ENCODE data around the gene CAPN9. TPM values are rescaled to one million over a fixed set of nuclear protein-coding genes. Genes with fewer than 3 reads are reported as not detected.

The CAPN9 gene
- total RNA-seq, 2 donors from 2014 or later: not detected

- Mint-ChIP-seq H3K4me3 (no peak overlapping the region), H3K4me1 (ENCODE audit: low read depth) (peaks cover 14% of the 10 kb centered on the region), H3K27ac (no peak overlapping the region), H3K36me3 (ENCODE audit: insufficient read depth in 2 of 2) (no peaks in the 10 kb centered on the region), H3K9me3 (no peaks in the 10 kb centered on the region), H3K27me3 (ENCODE audit: low read depth) (peaks cover 9% of the 10 kb centered on the region)
- no peak for DNase-seq
- no peak for ATAC-seq (replicated peaks in 1 of 2)
Measured at GRCh38 chr1:230745071-230745470, 2.1 kb upstream of the CAPN9 start.

- H3K9me3 Mint-ChIP-seq: no peaks in the 10 kb centered on the region
- peaks cover 14% of the 10 kb centered on the region for H3K4me1 Mint-ChIP-seq (ENCODE audit: low read depth)
- peaks cover 1% of the 10 kb centered on the region for H3K27me3 Mint-ChIP-seq (ENCODE audit: low read depth)
- DNase-seq (no peak), ATAC-seq (replicated peaks in 1 of 2) (no peak)
- H3K4me3 Mint-ChIP-seq: no peak overlapping the region
- no peak overlapping the region for H3K27ac Mint-ChIP-seq
- H3K36me3 Mint-ChIP-seq (ENCODE audit: insufficient read depth in 2 of 2): no peaks in the 10 kb centered on the region
Measured at GRCh38 chr1:230746617-230747016, 571 bp upstream of the CAPN9 start.

GRCh38 chr1:230747890-230748800 is 957 bp downstream of the CAPN9 start:
- Mint-ChIP-seq H3K27ac (no peak overlapping the region), H3K4me1 (ENCODE audit: low read depth) (peaks cover 14% of the 10 kb centered on the region), H3K4me3 (peak overlapping the region in 1 of 2 donors; percentile 45), H3K9me3 (no peaks in the 10 kb centered on the region), H3K27me3 (ENCODE audit: low read depth) (no peaks in the 10 kb centered on the region), H3K36me3 (ENCODE audit: insufficient read depth in 2 of 2) (no peaks in the 10 kb centered on the region)
- peak in 1 of 2 donors; percentile 54 for ATAC-seq (replicated peaks in 1 of 2)
- no peak for DNase-seq

GRCh38 chr1:230749150-230749549 is 2.0 kb downstream of the CAPN9 start:
- Mint-ChIP-seq H3K27ac (no peak overlapping the region), H3K4me1 (ENCODE audit: low read depth) (peaks cover 14% of the 10 kb centered on the region), H3K9me3 (no peaks in the 10 kb centered on the region), H3K27me3 (ENCODE audit: low read depth) (no peaks in the 10 kb centered on the region), H3K36me3 (ENCODE audit: insufficient read depth in 2 of 2) (no peaks in the 10 kb centered on the region), H3K4me3 (no peak overlapping the region)
- ATAC-seq (replicated peaks in 1 of 2) (no peak), DNase-seq (no peak)

GRCh38 chr1:230749635-230750034 is 2.4 kb downstream of the CAPN9 start:
- Mint-ChIP-seq H3K27me3 (ENCODE audit: low read depth) (no peaks in the 10 kb centered on the region), H3K36me3 (ENCODE audit: insufficient read depth in 2 of 2) (no peaks in the 10 kb centered on the region), H3K4me3 (no peak overlapping the region), H3K4me1 (ENCODE audit: low read depth) (peaks cover 14% of the 10 kb centered on the region), H3K9me3 (no peaks in the 10 kb centered on the region), H3K27ac (no peak overlapping the region)
- ATAC-seq (replicated peaks in 1 of 2): no peak
- DNase-seq: no peak

- ATAC-seq (replicated peaks in 1 of 2) (no peak), DNase-seq (no peak)
- Mint-ChIP-seq H3K27me3 (ENCODE audit: low read depth) (no peaks in the 10 kb centered on the region), H3K27ac (no peak overlapping the region), H3K4me3 (no peak overlapping the region), H3K9me3 (no peaks in the 10 kb centered on the region), H3K36me3 (ENCODE audit: insufficient read depth in 2 of 2) (no peaks in the 10 kb centered on the region), H3K4me1 (ENCODE audit: low read depth) (peaks cover 14% of the 10 kb centered on the region)
Measured at GRCh38 chr1:230750576-230750975, 3.4 kb downstream of the CAPN9 start.

GRCh38 chr1:230750986-230751625 is 3.9 kb downstream of the CAPN9 start:
- Mint-ChIP-seq H3K27ac (no peak overlapping the region), H3K36me3 (ENCODE audit: insufficient read depth in 2 of 2) (no peaks in the 10 kb centered on the region), H3K27me3 (ENCODE audit: low read depth) (no peaks in the 10 kb centered on the region), H3K4me1 (ENCODE audit: low read depth) (peaks cover 14% of the 10 kb centered on the region), H3K9me3 (no peaks in the 10 kb centered on the region), H3K4me3 (no peak overlapping the region)
- DNase-seq (no peak), ATAC-seq (replicated peaks in 1 of 2) (no peak)

GRCh38 chr1:230752407-230752806 is 5.2 kb downstream of the CAPN9 start:
- H3K4me1 Mint-ChIP-seq (ENCODE audit: low read depth): peaks cover 11% of the 10 kb centered on the region
- H3K9me3 Mint-ChIP-seq: no peaks in the 10 kb centered on the region
- H3K27me3 Mint-ChIP-seq (ENCODE audit: low read depth): peaks cover 6% of the 10 kb centered on the region
- no peak overlapping the region for H3K27ac Mint-ChIP-seq
- peak overlapping the region in 1 of 2 donors; percentile 17 for H3K4me3 Mint-ChIP-seq
- H3K36me3 Mint-ChIP-seq (ENCODE audit: insufficient read depth in 2 of 2): no peaks in the 10 kb centered on the region
- no peak for DNase-seq
- no peak for ATAC-seq (replicated peaks in 1 of 2)

GRCh38 chr1:230753191-230753585 is 6.0 kb downstream of the CAPN9 start:
- ATAC-seq (replicated peaks in 1 of 2) (no peak), DNase-seq (no peak)
- peaks cover 5% of the 10 kb centered on the region for H3K4me1 Mint-ChIP-seq (ENCODE audit: low read depth)
- peaks cover 6% of the 10 kb centered on the region for H3K27me3 Mint-ChIP-seq (ENCODE audit: low read depth)
- no peaks in the 10 kb centered on the region for H3K9me3 Mint-ChIP-seq
- peak overlapping the region; percentile 21 to 59 for H3K4me3 Mint-ChIP-seq
- no peak overlapping the region for H3K27ac Mint-ChIP-seq
- no peaks in the 10 kb centered on the region for H3K36me3 Mint-ChIP-seq (ENCODE audit: insufficient read depth in 2 of 2)

GRCh38 chr1:230753586-230754251 is 6.5 kb downstream of the CAPN9 start:
- Mint-ChIP-seq H3K27me3 (ENCODE audit: low read depth) (peaks cover 9% of the 10 kb centered on the region), H3K4me3 (peak overlapping the region; percentile 59 to 69), H3K36me3 (ENCODE audit: insufficient read depth in 2 of 2) (no peaks in the 10 kb centered on the region), H3K9me3 (no peaks in the 10 kb centered on the region), H3K4me1 (ENCODE audit: low read depth) (peaks cover 3% of the 10 kb centered on the region), H3K27ac (no peak overlapping the region)
- ATAC-seq (replicated peaks in 1 of 2): peak; percentile 80 to 87
- DNase-seq: peak; percentile 48 to 66

GRCh38 chr1:230754796-230755195 is 7.6 kb downstream of the CAPN9 start:
- no peak for DNase-seq
- H3K27me3 Mint-ChIP-seq (ENCODE audit: low read depth): peaks cover 13% of the 10 kb centered on the region
- H3K9me3 Mint-ChIP-seq: no peaks in the 10 kb centered on the region
- H3K36me3 Mint-ChIP-seq (ENCODE audit: insufficient read depth in 2 of 2): no peaks in the 10 kb centered on the region
- H3K27ac Mint-ChIP-seq: no peak overlapping the region
- no peaks in the 10 kb centered on the region for H3K4me1 Mint-ChIP-seq (ENCODE audit: low read depth)
- no peak overlapping the region for H3K4me3 Mint-ChIP-seq
- no peak for ATAC-seq (replicated peaks in 1 of 2)

GRCh38 chr1:230757856-230758708 is 10.9 kb downstream of the CAPN9 start:
- Mint-ChIP-seq H3K27me3 (ENCODE audit: low read depth) (peaks cover 23% of the 10 kb centered on the region), H3K27ac (no peak overlapping the region), H3K9me3 (no peaks in the 10 kb centered on the region), H3K36me3 (ENCODE audit: insufficient read depth in 2 of 2) (no peaks in the 10 kb centered on the region), H3K4me3 (no peak overlapping the region), H3K4me1 (ENCODE audit: low read depth) (no peaks in the 10 kb centered on the region)
- DNase-seq (no peak), ATAC-seq (replicated peaks in 1 of 2) (no peak)

Measured in activated T-cell treated with anti-CD3 and anti-CD28 coated beads, Interleukin-2, amount 50 U/mL, for 72 hours (primary cell).